ENCODE data around the gene ILKAP.

ILKAP gene

GRCh38 chr2:238247002-238247822 lies 43.7 kb upstream of the ILKAP start:
- WGBS (ENCODE audit: insufficient coverage), result 95% methylated on average over 12 of the region's 13 CpGs
- Histone ChIP-seq H3K36me3 (ENCODE audit: control insufficient read depth in 4 of 4, insufficient read depth in 4 of 4, low read length in 3 of 4) (peaks cover 6 to 52% (median 32%) of the 10 kb centered on the region in 4 experiments), H3K9me3 (ENCODE audit: control extremely low read depth in 1 of 5, control insufficient read depth in 4 of 5, insufficient read depth in 2 of 5, low read depth in 1 of 5, low read length in 4 of 5) (no peaks in the 10 kb centered on the region), H3K27ac (ENCODE audit: insufficient read depth in 1 of 2, low read depth in 1 of 2, low read length in 2 of 2, poor library complexity in 1 of 2, severe bottlenecking in 2 of 2) (no peak overlapping the region), H3K27me3 (replicated peaks in 2 of 5; ENCODE audit: control insufficient read depth in 4 of 5, insufficient read depth in 5 of 5, low read length in 4 of 5) (peaks cover 0 to 6% (median 0%) of the 10 kb centered on the region in 5 experiments), H3K4me3 (ENCODE audit: control insufficient read depth in 1 of 7, extremely low read depth in 1 of 7, insufficient read depth in 4 of 7, low read depth in 2 of 7, low read length in 6 of 7) (no peak overlapping the region), H3K4me1 (ENCODE audit: control extremely low read depth in 1 of 4, control insufficient read depth in 4 of 4, insufficient read depth in 4 of 4, low read length in 3 of 4) (no peaks in the 10 kb centered on the region)
- ChIA-PET CTCF (interaction anchor here (1.0 to 3.7 kb wide), 4 partner anchors 10 to 88 kb away, joined by 3 to 12 read pairs (median 4); partner anchors contain the start of gene ERFE), POLR2A (interaction anchor here (0.7 kb wide), 2 partner anchors 132 to 738 kb away, joined by 3 read pairs; no protein-coding TSS in a partner anchor)
- DNase-seq, result no peak

- WGBS (ENCODE audit: insufficient coverage), result no CpG with 5 or more reads among the region's 5 CpGs
- Histone ChIP-seq H3K9me3 (ENCODE audit: control extremely low read depth in 1 of 5, control insufficient read depth in 4 of 5, insufficient read depth in 2 of 5, low read depth in 1 of 5, low read length in 4 of 5) (peaks cover 0 to under 1% (median 0%) of the 10 kb centered on the region in 5 experiments), H3K27me3 (replicated peaks in 2 of 5; ENCODE audit: control insufficient read depth in 4 of 5, insufficient read depth in 5 of 5, low read length in 4 of 5) (peaks cover 0 to 24% (median 10%) of the 10 kb centered on the region in 5 experiments), H3K4me3 (ENCODE audit: control insufficient read depth in 1 of 7, extremely low read depth in 1 of 7, insufficient read depth in 4 of 7, low read depth in 2 of 7, low read length in 6 of 7) (no peak overlapping the region), H3K4me1 (ENCODE audit: control extremely low read depth in 1 of 4, control insufficient read depth in 4 of 4, insufficient read depth in 4 of 4, low read length in 3 of 4) (peaks cover 0 to 16% (median 14%) of the 10 kb centered on the region in 4 experiments), H3K36me3 (ENCODE audit: control insufficient read depth in 4 of 4, insufficient read depth in 4 of 4, low read length in 3 of 4) (peaks cover 6 to 24% (median 21%) of the 10 kb centered on the region in 4 experiments), H3K27ac (ENCODE audit: insufficient read depth in 1 of 2, low read depth in 1 of 2, low read length in 2 of 2, poor library complexity in 1 of 2, severe bottlenecking in 2 of 2) (no peak overlapping the region)
- ChIA-PET POLR2A (no interaction called here), CTCF (interaction anchor here (0.7 kb wide), 1 partner anchor 11 kb away, joined by 3 read pairs; no protein-coding TSS in a partner anchor)
- no peak for DNase-seq
Measured at GRCh38 chr2:238244151-238244550, 40.7 kb upstream of the ILKAP start.

- H3K36me3 ChIP-seq (ENCODE audit: control insufficient read depth in 4 of 4, insufficient read depth in 4 of 4, low read length in 3 of 4), result peaks cover 6 to 24% (median 21%) of the 10 kb centered on the region in 4 experiments
- peaks cover 0 to 5% (median 0%) of the 10 kb centered on the region in 5 experiments for H3K9me3 ChIP-seq (ENCODE audit: control extremely low read depth in 1 of 5, control insufficient read depth in 4 of 5, insufficient read depth in 2 of 5, low read depth in 1 of 5, low read length in 4 of 5)
- peaks cover 0 to 30% (median 14%) of the 10 kb centered on the region in 5 experiments for H3K27me3 ChIP-seq (replicated peaks in 2 of 5; ENCODE audit: control insufficient read depth in 4 of 5, insufficient read depth in 5 of 5, low read length in 4 of 5)
- ChIA-PET POLR2A (no interaction called here), CTCF (interaction anchor here (1.7 kb wide), 1 partner anchor 12 kb away, joined by 5 read pairs; no protein-coding TSS in a partner anchor)
- DNase-seq, result no peak
- WGBS (ENCODE audit: insufficient coverage), result 98% methylated on average over 8 of the region's 10 CpGs
- H3K27ac ChIP-seq (ENCODE audit: insufficient read depth in 1 of 2, low read depth in 1 of 2, low read length in 2 of 2, poor library complexity in 1 of 2, severe bottlenecking in 2 of 2), result no peak overlapping the region
- peaks cover 0 to 19% (median 17%) of the 10 kb centered on the region in 4 experiments for H3K4me1 ChIP-seq (ENCODE audit: control extremely low read depth in 1 of 4, control insufficient read depth in 4 of 4, insufficient read depth in 4 of 4, low read length in 3 of 4)
- H3K4me3 ChIP-seq (ENCODE audit: control insufficient read depth in 1 of 7, extremely low read depth in 1 of 7, insufficient read depth in 4 of 7, low read depth in 2 of 7, low read length in 6 of 7), result no peak overlapping the region
Measured at GRCh38 chr2:238243496-238244076, 40.1 kb upstream of the ILKAP start.

DNA sequence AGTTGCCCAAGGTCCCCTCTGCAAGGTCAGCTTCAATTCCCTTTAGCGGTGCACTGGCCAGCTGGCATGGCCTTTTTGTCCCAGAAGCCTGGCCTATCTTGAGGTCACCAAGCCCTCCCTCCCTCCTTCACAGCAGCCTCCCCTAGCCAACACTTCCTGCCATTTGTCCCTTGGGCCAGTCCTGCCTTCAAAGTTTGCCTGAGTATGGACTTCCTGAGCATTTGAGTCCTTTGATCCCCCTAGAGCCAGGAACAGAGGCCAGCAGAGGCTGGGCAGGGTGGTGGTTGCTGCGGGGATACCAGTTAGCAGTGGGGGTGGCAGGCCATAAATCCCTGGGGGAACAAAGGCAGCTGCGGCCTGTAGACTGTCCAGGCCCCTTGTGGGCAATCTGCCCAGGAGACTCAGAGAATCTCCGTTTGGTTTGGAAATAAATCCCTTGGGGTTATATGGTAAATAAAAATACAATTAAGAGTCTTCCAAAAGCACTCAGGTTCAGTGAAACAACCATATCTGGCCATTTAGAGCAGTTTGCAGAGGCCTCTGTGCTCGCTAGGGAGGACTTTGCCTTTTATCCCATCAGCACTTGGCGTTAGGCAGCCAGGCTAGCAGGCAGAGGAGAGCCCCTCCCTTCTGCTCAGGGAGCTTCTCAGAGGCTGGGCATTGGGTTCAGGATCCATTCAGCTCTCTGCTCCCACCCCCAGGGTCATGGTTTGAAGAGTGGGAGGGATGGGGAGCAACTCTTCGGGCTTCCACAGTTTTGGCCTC lies 39.4 kb upstream of the ILKAP start:
- POLR2A ChIA-PET, result no interaction called here
- H3K27me3 ChIP-seq (replicated peaks in 2 of 5; ENCODE audit: control insufficient read depth in 4 of 5, insufficient read depth in 5 of 5, low read length in 4 of 5), result peaks cover 2 to 37% (median 19%) of the 10 kb centered on the region in 5 experiments
- 98% methylated on average over 6 of the region's 7 CpGs for WGBS (ENCODE audit: insufficient coverage)
- DNase-seq, result no peak
- no peak overlapping the region for H3K4me3 ChIP-seq (ENCODE audit: control insufficient read depth in 1 of 7, extremely low read depth in 1 of 7, insufficient read depth in 4 of 7, low read depth in 2 of 7, low read length in 6 of 7)
- peaks cover 0 to 19% (median 17%) of the 10 kb centered on the region in 4 experiments for H3K4me1 ChIP-seq (ENCODE audit: control extremely low read depth in 1 of 4, control insufficient read depth in 4 of 4, insufficient read depth in 4 of 4, low read length in 3 of 4)
- H3K27ac ChIP-seq (ENCODE audit: insufficient read depth in 1 of 2, low read depth in 1 of 2, low read length in 2 of 2, poor library complexity in 1 of 2, severe bottlenecking in 2 of 2), result no peak overlapping the region
- peaks cover 0 to 5% (median 0%) of the 10 kb centered on the region in 5 experiments for H3K9me3 ChIP-seq (ENCODE audit: control extremely low read depth in 1 of 5, control insufficient read depth in 4 of 5, insufficient read depth in 2 of 5, low read depth in 1 of 5, low read length in 4 of 5)
- CTCF ChIA-PET, result interaction anchor here (1.7 kb wide), 1 partner anchor 13 kb away, joined by 5 read pairs; no protein-coding TSS in a partner anchor
- H3K36me3 ChIP-seq (ENCODE audit: control insufficient read depth in 4 of 4, insufficient read depth in 4 of 4, low read length in 3 of 4), result peaks cover 6 to 21% (median 19%) of the 10 kb centered on the region in 4 experiments

GRCh38 chr2:238241970-238242369 lies 38.5 kb upstream of the ILKAP start:
- peaks cover 0 to 19% (median 17%) of the 10 kb centered on the region in 4 experiments for H3K4me1 ChIP-seq (ENCODE audit: control extremely low read depth in 1 of 4, control insufficient read depth in 4 of 4, insufficient read depth in 4 of 4, low read length in 3 of 4)
- POLR2A ChIA-PET, result no interaction called here

DNA sequence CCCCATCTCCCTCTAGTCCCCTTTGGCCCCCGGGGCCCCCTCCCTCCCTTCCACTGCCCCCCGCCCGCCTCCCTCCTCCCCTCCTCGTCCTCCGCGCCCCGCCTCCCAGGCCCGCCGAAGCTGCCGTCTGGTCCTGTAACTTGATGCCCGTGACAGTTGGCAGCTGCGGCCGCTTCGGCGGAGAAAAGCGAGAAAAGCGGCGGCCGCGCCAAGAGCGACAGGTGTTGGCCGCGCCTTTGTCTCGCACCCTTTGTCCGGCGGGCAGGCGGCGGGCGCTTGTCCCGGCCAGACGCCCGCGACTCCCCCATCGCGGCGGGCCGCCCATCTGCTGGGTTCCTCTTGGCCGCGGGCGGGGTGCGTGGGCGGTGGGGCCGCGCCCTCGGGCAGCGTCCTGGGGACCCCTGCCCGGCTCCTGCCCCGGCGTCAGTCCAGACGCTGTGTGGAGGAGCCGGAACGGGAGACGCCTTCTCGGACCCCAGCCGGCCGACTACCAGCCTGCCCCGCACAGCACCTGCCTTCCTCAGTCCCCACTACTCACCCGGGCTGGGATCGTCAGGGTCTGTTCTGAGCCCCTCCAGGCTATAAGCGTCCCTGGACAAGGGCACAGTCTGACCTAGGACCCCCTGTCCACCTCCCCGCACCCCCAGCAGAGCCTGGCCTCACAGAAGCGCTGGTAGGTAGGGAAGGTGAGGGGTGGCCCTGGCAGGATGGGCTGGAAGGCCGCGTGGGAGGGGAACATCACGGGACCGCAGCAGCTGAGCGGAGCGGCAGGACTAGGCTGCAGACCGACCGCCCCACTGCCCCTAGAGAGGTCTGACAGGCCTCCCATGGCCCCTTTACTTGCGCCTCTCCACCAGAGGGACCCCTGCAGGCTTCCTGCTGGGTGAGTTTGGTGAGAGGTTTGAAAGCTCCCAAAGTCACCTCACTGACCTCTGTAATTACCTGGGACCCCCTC lies 37.5 kb upstream of the ILKAP start:
- peaks cover 0 to 5% (median 0%) of the 10 kb centered on the region in 5 experiments for H3K9me3 ChIP-seq (ENCODE audit: control extremely low read depth in 1 of 5, control insufficient read depth in 4 of 5, insufficient read depth in 2 of 5, low read depth in 1 of 5, low read length in 4 of 5)
- no peak overlapping the region for H3K27ac ChIP-seq (ENCODE audit: insufficient read depth in 1 of 2, low read depth in 1 of 2, low read length in 2 of 2, poor library complexity in 1 of 2, severe bottlenecking in 2 of 2)
- H3K36me3 ChIP-seq (ENCODE audit: control insufficient read depth in 4 of 4, insufficient read depth in 4 of 4, low read length in 3 of 4), result peaks cover 6 to 9% (median 7%) of the 10 kb centered on the region in 4 experiments
- WGBS (ENCODE audit: insufficient coverage), result 10% methylated on average over 55 of the region's 71 CpGs
- DNase-seq, result peak in 2 of 3 donors; percentile 33 to 46
- H3K27me3 ChIP-seq (replicated peaks in 2 of 5; ENCODE audit: control insufficient read depth in 4 of 5, insufficient read depth in 5 of 5, low read length in 4 of 5), result peaks cover 6 to 56% (median 32%) of the 10 kb centered on the region in 5 experiments
- peak overlapping the region in 3 of 7 experiments; percentile 4 to 74 (median 33) for H3K4me3 ChIP-seq (ENCODE audit: control insufficient read depth in 1 of 7, extremely low read depth in 1 of 7, insufficient read depth in 4 of 7, low read depth in 2 of 7, low read length in 6 of 7)
- POLR2A ChIA-PET, result no interaction called here
- H3K4me1 ChIP-seq (ENCODE audit: control extremely low read depth in 1 of 4, control insufficient read depth in 4 of 4, insufficient read depth in 4 of 4, low read length in 3 of 4), result peaks cover 0 to 19% (median 17%) of the 10 kb centered on the region in 4 experiments
- CTCF ChIA-PET, result interaction anchor here (0.6 kb wide), 1 partner anchor 880 kb away, joined by 3 read pairs; no protein-coding TSS in a partner anchor

More at GRCh38 chr2:238241970-238242369, 38.5 kb upstream of the ILKAP start:
- peaks cover 5 to 46% (median 28%) of the 10 kb centered on the region in 5 experiments for H3K27me3 ChIP-seq (replicated peaks in 2 of 5; ENCODE audit: control insufficient read depth in 4 of 5, insufficient read depth in 5 of 5, low read length in 4 of 5)
- 100% methylated on average over 1 of the region's 2 CpGs for whole genome bisulfite sequencing (ENCODE audit: insufficient coverage)
- no peak for DNase-seq
- no peak overlapping the region for H3K27ac ChIP-seq (ENCODE audit: insufficient read depth in 1 of 2, low read depth in 1 of 2, low read length in 2 of 2, poor library complexity in 1 of 2, severe bottlenecking in 2 of 2)
- peaks cover 6 to 15% (median 12%) of the 10 kb centered on the region in 4 experiments for H3K36me3 ChIP-seq (ENCODE audit: control insufficient read depth in 4 of 4, insufficient read depth in 4 of 4, low read length in 3 of 4)
- H3K9me3 ChIP-seq (ENCODE audit: control extremely low read depth in 1 of 5, control insufficient read depth in 4 of 5, insufficient read depth in 2 of 5, low read depth in 1 of 5, low read length in 4 of 5), result peaks cover 0 to 5% (median 0%) of the 10 kb centered on the region in 5 experiments
- CTCF ChIA-PET, result interaction anchor here (0.6 to 1.7 kb wide), 2 partner anchors 14 to 881 kb away, joined by 3 to 5 read pairs; no protein-coding TSS in a partner anchor
- no peak overlapping the region for H3K4me3 ChIP-seq (ENCODE audit: control insufficient read depth in 1 of 7, extremely low read depth in 1 of 7, insufficient read depth in 4 of 7, low read depth in 2 of 7, low read length in 6 of 7)
